ENCODE results near the gene HOXA7. TPM values are rescaled to one million over a fixed set of nuclear protein-coding genes. Genes with fewer than 3 reads are reported as not detected.

HOXA7 gene
- total RNA-seq, 1 experiment from 2014 or later, result 2.6 TPM

DNA sequence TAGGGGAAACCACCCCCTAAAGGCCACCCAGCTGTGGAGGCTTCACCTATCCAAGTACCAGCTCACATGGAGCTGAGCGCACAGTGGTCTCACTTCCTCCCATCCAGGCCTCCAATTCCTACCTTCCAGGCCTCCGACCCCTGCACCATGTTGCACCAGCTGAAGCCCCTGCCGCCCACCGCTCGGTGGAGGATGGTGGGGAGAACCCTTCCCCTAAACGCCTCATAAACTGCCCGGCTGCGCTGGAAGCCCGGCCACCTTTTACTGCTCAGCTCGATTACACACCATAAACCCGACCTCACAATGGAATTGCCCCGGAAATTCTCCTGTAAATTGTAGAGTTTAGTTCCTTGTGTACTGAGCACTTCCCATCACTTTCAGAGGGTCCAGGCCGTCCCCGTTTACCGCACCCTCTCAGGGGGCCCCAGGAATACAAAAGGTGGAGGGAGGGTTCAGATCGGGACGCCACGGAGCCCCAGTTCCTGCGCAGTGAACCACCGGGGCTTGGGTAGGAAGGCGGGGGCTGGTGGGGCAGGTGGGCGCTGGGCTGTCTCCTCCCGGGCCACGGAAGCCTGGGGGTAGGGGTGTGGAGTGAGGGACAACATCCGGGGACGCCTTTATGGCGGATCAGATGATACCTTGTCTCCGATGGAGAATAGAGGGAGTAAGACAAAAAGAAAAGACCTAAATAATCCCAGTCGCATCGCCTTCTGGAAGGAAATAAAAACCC lies 1.4 kb upstream of the HOXA7 start:
- Histone ChIP-seq H3F3A (ENCODE audit: low read length, unreplicated experiment) (peaks cover 2% of the 10 kb centered on the region), H3K4me1 (ENCODE audit: insufficient read depth, low read length) (peaks cover 25% of the 10 kb centered on the region), H2AFZ (ENCODE audit: low read length) (no peak overlapping the region), H3K36me3 (ENCODE audit: low read depth, low read length) (peaks cover 4% of the 10 kb centered on the region), H3K79me2 (ENCODE audit: low read length) (peaks cover 21% of the 10 kb centered on the region), H3K9ac (ENCODE audit: low read length) (no peak overlapping the region), H3K9me3 (ENCODE audit: low read length) (no peaks in the 10 kb centered on the region), H3K9me2 (replicated peaks; ENCODE audit: low read length) (no peaks in the 10 kb centered on the region), H3K27ac (ENCODE audit: low read length) (no peak overlapping the region), H3K4me3 (ENCODE audit: low read length) (no peak overlapping the region), H3K27me3 (ENCODE audit: low read length) (no peaks in the 10 kb centered on the region), H4K20me1 (ENCODE audit: low read length) (peaks cover 5% of the 10 kb centered on the region), H3K4me2 (ENCODE audit: low read length) (no peak overlapping the region)
- TF ChIP-seq EZH2 (IDR thresholded peaks at IDR 0.05; ENCODE audit: low read length, unreplicated experiment), result no peak
- TF ChIP-seq CTCF (conservative IDR thresholded peaks at IDR 0.05; ENCODE audit: low read depth, low read length), result no peak
- TF ChIP-seq EZH2phosphoT487 (IDR thresholded peaks at IDR 0.05; ENCODE audit: borderline replicate concordance, low read length), result no peak
- ChIA-PET CTCF (interaction anchor here (0.6 kb wide), 1 partner anchor 9 kb away, joined by 3 read pairs; no protein-coding TSS in a partner anchor), POLR2A (ENCODE audit: unreplicated experiment) (no interaction called here)
- intact Hi-C loops (cut with micrococcal nuclease), result loop anchor here (2.0 kb wide), 1 partner anchor 59 kb away; no protein-coding TSS in a partner anchor
- no TSS peak for BruUV-seq (replicated peaks)
- no peak for DNase-seq
- no peak for ATAC-seq

GRCh38 chr7:27156916-27157701 lies 634 bp upstream of the HOXA7 start:
- TF ChIP-seq EZH2 (IDR thresholded peaks at IDR 0.05; ENCODE audit: low read length, unreplicated experiment) (no peak), CTCF (conservative IDR thresholded peaks at IDR 0.05; ENCODE audit: low read depth, low read length) (no peak), EZH2phosphoT487 (IDR thresholded peaks at IDR 0.05; ENCODE audit: borderline replicate concordance, low read length) (no peak)
- Histone ChIP-seq H4K20me1 (ENCODE audit: low read length) (no peaks in the 10 kb centered on the region), H3K27me3 (ENCODE audit: low read length) (no peaks in the 10 kb centered on the region), H3K9ac (ENCODE audit: low read length) (no peak overlapping the region), H2AFZ (ENCODE audit: low read length) (no peak overlapping the region), H3K4me1 (ENCODE audit: insufficient read depth, low read length) (peaks cover 28% of the 10 kb centered on the region), H3K79me2 (ENCODE audit: low read length) (peaks cover 20% of the 10 kb centered on the region), H3K9me2 (replicated peaks; ENCODE audit: low read length) (no peaks in the 10 kb centered on the region), H3K4me2 (ENCODE audit: low read length) (no peak overlapping the region), H3K4me3 (ENCODE audit: low read length) (no peak overlapping the region), H3F3A (ENCODE audit: low read length, unreplicated experiment) (no peaks in the 10 kb centered on the region), H3K36me3 (ENCODE audit: low read depth, low read length) (no peaks in the 10 kb centered on the region), H3K27ac (ENCODE audit: low read length) (no peak overlapping the region), H3K9me3 (ENCODE audit: low read length) (no peaks in the 10 kb centered on the region)
- DNase-seq (no peak), ATAC-seq (no peak)
- intact Hi-C loops (cut with micrococcal nuclease), result no loop called here
- CTCF ChIA-PET, result interaction anchor here (0.6 kb wide), 1 partner anchor 8 kb away, joined by 3 read pairs; no protein-coding TSS in a partner anchor
- POLR2A ChIA-PET (ENCODE audit: unreplicated experiment), result no interaction called here
- BruUV-seq (replicated peaks), result no TSS peak

All from PC-3 (cell line).